ENCODE measurements around the gene E2F3.
"Not testable (repeated sequence)": the region's sequence is repeated elsewhere in the genome, so short reads cannot be mapped to it uniquely, and the experiment has no call there.

E2F3 gene

GRCh38 chr6:20464847-20465246 lies 63.2 kb downstream of the E2F3 start:
- in situ Hi-C loops (cut with HindIII; ENCODE audit: low sequenced_read_pairs) = no loop called here

GRCh38 chr6:20465616-20466015 lies 63.9 kb downstream of the E2F3 start:
- in situ Hi-C loops (cut with HindIII; ENCODE audit: low sequenced_read_pairs) = not testable (repeated sequence)

GRCh38 chr6:20467437-20467836 lies 65.8 kb downstream of the E2F3 start:
- in situ Hi-C loops (cut with HindIII; ENCODE audit: low sequenced_read_pairs) = no loop called here

GRCh38 chr6:20468209-20468608 lies 66.5 kb downstream of the E2F3 start:
- in situ Hi-C loops (cut with HindIII; ENCODE audit: low sequenced_read_pairs) = no loop called here

GRCh38 chr6:20472748-20473147 lies 71.1 kb downstream of the E2F3 start:
- in situ Hi-C loops (cut with HindIII; ENCODE audit: low sequenced_read_pairs) = no loop called here

GRCh38 chr6:20473518-20473917 lies 71.8 kb downstream of the E2F3 start:
- in situ Hi-C loops (cut with HindIII; ENCODE audit: low sequenced_read_pairs) = no loop called here

- in situ Hi-C loops (cut with HindIII; ENCODE audit: low sequenced_read_pairs) = no loop called here
These were observed 73.3 kb downstream of the E2F3 start for GRCh38 chr6:20474874-20475542.

GRCh38 chr6:20476501-20477043 lies 74.9 kb downstream of the E2F3 start:
- in situ Hi-C loops (cut with HindIII; ENCODE audit: low sequenced_read_pairs) = no loop called here

GRCh38 chr6:20477485-20477884 lies 75.8 kb downstream of the E2F3 start:
- in situ Hi-C loops (cut with HindIII; ENCODE audit: low sequenced_read_pairs) = no loop called here

- in situ Hi-C loops (cut with HindIII; ENCODE audit: low sequenced_read_pairs) = no loop called here
These were observed 77.4 kb downstream of the E2F3 start for GRCh38 chr6:20479060-20479459.

GRCh38 chr6:20479526-20479925 lies 77.8 kb downstream of the E2F3 start:
- in situ Hi-C loops (cut with HindIII; ENCODE audit: low sequenced_read_pairs) = no loop called here

GRCh38 chr6:20481281-20481680 lies 79.6 kb downstream of the E2F3 start:
- in situ Hi-C loops (cut with HindIII; ENCODE audit: low sequenced_read_pairs) = no loop called here

GRCh38 chr6:20483887-20484497 lies 82.3 kb downstream of the E2F3 start:
- in situ Hi-C loops (cut with HindIII; ENCODE audit: low sequenced_read_pairs) = no loop called here

GRCh38 chr6:20486641-20487040 lies 85.0 kb downstream of the E2F3 start:
- in situ Hi-C loops (cut with HindIII; ENCODE audit: low sequenced_read_pairs) = no loop called here

- in situ Hi-C loops (cut with HindIII; ENCODE audit: low sequenced_read_pairs) = no loop called here
These were observed 86.1 kb downstream of the E2F3 start for GRCh38 chr6:20487669-20488375.

GRCh38 chr6:20490591-20490990 lies 88.9 kb downstream of the E2F3 start:
- in situ Hi-C loops (cut with HindIII; ENCODE audit: low sequenced_read_pairs) = no loop called here

GRCh38 chr6:20492099-20492498 lies 90.4 kb downstream of the E2F3 start:
- in situ Hi-C loops (cut with HindIII; ENCODE audit: low sequenced_read_pairs) = no loop called here

GRCh38 chr6:20497216-20498040 lies 95.7 kb downstream of the E2F3 start:
- in situ Hi-C loops (cut with HindIII; ENCODE audit: low sequenced_read_pairs) = no loop called here

GRCh38 chr6:20498041-20498385 lies 96.3 kb downstream of the E2F3 start:
- in situ Hi-C loops (cut with HindIII; ENCODE audit: low sequenced_read_pairs) = no loop called here

- in situ Hi-C loops (cut with HindIII; ENCODE audit: low sequenced_read_pairs) = no loop called here
These were observed 107.5 kb downstream of the E2F3 start for GRCh38 chr6:20509212-20509611.

- in situ Hi-C loops (cut with HindIII; ENCODE audit: low sequenced_read_pairs) = no loop called here
These were observed 110.2 kb downstream of the E2F3 start for GRCh38 chr6:20511852-20512251.
